MCF 10A (cell line): Measurements from ENCODE around the gene NEURL4. TPM values are rescaled to one million over a fixed set of nuclear protein-coding genes. Genes with fewer than 3 reads are reported as not detected.
A peak's percentile ranks its signal among the peaks of the same experiment; 100 is the strongest.

Experiments used
- BruUV-seq: library from RNA; stranded (reverse); fragments of 400-500 nt; replicated peaks from 2 replicates; lab custom pipeline; 2021; lab: Mats Ljungman, UMichigan
- CTCF ChIA-PET: fragments of 300-600 bp; sonication (Branson Sonifier 250); formaldehyde crosslinking; extraction: SDS; loops from one replicate; lab custom pipeline; 2021; ENCODE audit warnings: antibody characterized with exemption, inconsistent platforms; lab: Yijun Ruan, JAX
- POLR2A ChIA-PET: fragments of 300-600, 350-650 bp; sonication (Branson Sonifier 250); formaldehyde crosslinking; extraction: SDS; loops from one replicate; lab custom pipeline; 2020; ENCODE audit warnings: antibody characterized with exemption, inconsistent platforms; lab: Yijun Ruan, JAX
- DNase-seq: peaks from one replicate; pipeline ENCODE4 v3.0.0-alpha.2; 2018; ENCODE audit not compliant: unreplicated experiment
- H3K27ac Mint-ChIP-seq: one replicate; pipeline ENCODE4 v1.8.0; 2022; ENCODE audit warnings: mild to moderate bottlenecking, low read depth, mixed read lengths; ENCODE audit not compliant: unreplicated experiment
- H3K27me3 Mint-ChIP-seq: one replicate; pipeline ENCODE4 v1.8.0; 2022; ENCODE audit warnings: mixed read lengths; ENCODE audit not compliant: insufficient read depth, unreplicated experiment
- H3K36me3 Mint-ChIP-seq: one replicate; pipeline ENCODE4 v1.8.0; 2022; ENCODE audit warnings: mild to moderate bottlenecking, moderate library complexity, mixed read lengths; ENCODE audit not compliant: insufficient read depth, unreplicated experiment
- H3K4me1 Mint-ChIP-seq: one replicate; pipeline ENCODE4 v1.8.0; 2022; ENCODE audit warnings: mixed read lengths; ENCODE audit not compliant: insufficient read depth, unreplicated experiment
- H3K4me3 Mint-ChIP-seq: one replicate; pipeline ENCODE4 v1.8.0; 2022; ENCODE audit warnings: mild to moderate bottlenecking, moderate library complexity, mixed read lengths; ENCODE audit not compliant: unreplicated experiment
- H3K9me3 Mint-ChIP-seq: one replicate; pipeline ENCODE4 v1.8.0; 2022; ENCODE audit warnings: mixed read lengths; ENCODE audit not compliant: unreplicated experiment
- CTCF ChIP-seq: fragments of 200-600 bp; IDR thresholded peaks from one replicate; pipeline ENCODE4 v1.8.0; 2022; ENCODE audit warnings: antibody characterized with exemption, mild to moderate bottlenecking; ENCODE audit not compliant: unreplicated experiment
- intact Hi-C: fragments of 100-400 bp; cut with micrococcal nuclease; formaldehyde crosslinking; loops from 2 replicates; pipeline ENCODE4 v1.14.1; 2022
- total RNA-seq: library from RNA; stranded (reverse); gene quantifications from 2 replicates; pipeline ENCODE4 v1.2.3, GENCODE V29; 2022

Gene NEURL4
- total RNA-seq, 1 experiment from 2014 or later: 39.3 TPM

- no TSS peak for BruUV-seq
- Mint-ChIP-seq H3K27me3 (no peaks in the 10 kb centered on the region), H3K27ac (peak overlapping the region; percentile 96), H3K4me3 (peak overlapping the region; percentile 99), H3K4me1 (peaks cover 15% of the 10 kb centered on the region), H3K36me3 (peaks cover 35% of the 10 kb centered on the region), H3K9me3 (no peaks in the 10 kb centered on the region)
- CTCF ChIA-PET: interaction anchor here (0.5 to 0.6 kb wide), 4 partner anchors 8 to 915 kb away, joined by 3 to 4 read pairs (median 3); no protein-coding TSS in a partner anchor
- POLR2A ChIA-PET: interaction anchor here (0.6 to 3.6 kb wide), 7 partner anchors 14 to 704 kb away, joined by 3 to 54 read pairs (median 16); partner anchors contain the start of genes GPS2, KCTD11 and TMEM256
- no peak for DNase-seq
- intact Hi-C loops: no loop called here
- no peak for TF ChIP-seq CTCF
Observed at GRCh38 chr17:7328009-7328408, 1.1 kb downstream of the NEURL4 start.

GRCh38 chr17:7327501-7327900 lies 1.6 kb downstream of the NEURL4 start:
- BruUV-seq: no TSS peak
- POLR2A ChIA-PET: interaction anchor here (0.9 to 1.2 kb wide), 2 partner anchors 34 to 77 kb away, joined by 3 read pairs; partner anchors contain the start of gene TMEM256
- H3K9me3 Mint-ChIP-seq: no peaks in the 10 kb centered on the region
- peak overlapping the region; percentile 96 for H3K27ac Mint-ChIP-seq
- intact Hi-C loops: no loop called here
- CTCF ChIA-PET: interaction anchor here (0.6 kb wide), 1 partner anchor 10 kb away, joined by 3 read pairs; no protein-coding TSS in a partner anchor
- H3K36me3 Mint-ChIP-seq: peaks cover 39% of the 10 kb centered on the region
- no peak for DNase-seq
- TF ChIP-seq CTCF: no peak
- peaks cover 15% of the 10 kb centered on the region for H3K4me1 Mint-ChIP-seq
- no peak overlapping the region for H3K4me3 Mint-ChIP-seq
- H3K27me3 Mint-ChIP-seq: no peaks in the 10 kb centered on the region

GRCh38 chr17:7327056-7327455 lies 2.1 kb downstream of the NEURL4 start:
- no peak for DNase-seq
- Mint-ChIP-seq H3K9me3 (no peaks in the 10 kb centered on the region), H3K4me1 (peaks cover 15% of the 10 kb centered on the region), H3K36me3 (peaks cover 40% of the 10 kb centered on the region), H3K27ac (no peak overlapping the region), H3K4me3 (no peak overlapping the region), H3K27me3 (no peaks in the 10 kb centered on the region)
- ChIA-PET POLR2A (interaction anchor here (0.9 to 1.2 kb wide), 3 partner anchors 11 to 77 kb away, joined by 3 read pairs; partner anchors contain the start of gene TMEM256), CTCF (interaction anchor here (0.6 to 1.5 kb wide), 3 partner anchors 10 to 234 kb away, joined by 3 to 4 read pairs (median 4); partner anchors contain the start of gene SENP3)
- intact Hi-C loops: no loop called here
- BruUV-seq: no TSS peak
- no peak for TF ChIP-seq CTCF

- ChIA-PET POLR2A (interaction anchor here (1.1 to 2.5 kb wide), 2 partner anchors 11 to 12 kb away, joined by 3 to 8 read pairs; partner anchors contain the start of gene GPS2), CTCF (interaction anchor here (0.7 to 1.5 kb wide), 3 partner anchors 30 to 235 kb away, joined by 3 to 4 read pairs (median 4); partner anchors contain the start of gene SENP3)
- no peak overlapping the region for H3K27ac Mint-ChIP-seq
- H3K4me3 Mint-ChIP-seq: no peak overlapping the region
- no peak for DNase-seq
- no peaks in the 10 kb centered on the region for H3K27me3 Mint-ChIP-seq
- intact Hi-C loops: no loop called here
- H3K4me1 Mint-ChIP-seq: peaks cover 15% of the 10 kb centered on the region
- no TSS peak for BruUV-seq
- peaks cover 48% of the 10 kb centered on the region for H3K36me3 Mint-ChIP-seq
- no peaks in the 10 kb centered on the region for H3K9me3 Mint-ChIP-seq
- no peak for TF ChIP-seq CTCF
Observed at GRCh38 chr17:7326186-7326585, 2.9 kb downstream of the NEURL4 start.
